CD4-positive, CD25-positive, alpha-beta regulatory T cell (primary cell): ENCODE measurements around the gene CD300LF. TPM values are rescaled to one million over a fixed set of nuclear protein-coding genes. Genes with fewer than 3 reads are reported as not detected.

Experiments used
- ATAC-seq, 2 donors: fragments of 150-1000 bp; cut with Tn5 transposase; one replicate each; pipeline ENCODE4 v1.10.0; 2021; ENCODE audit warnings: low read depth in 2 of 2, moderate number of reproducible peaks in 2 of 2, moderate library complexity in 1 of 2
- DNase-seq, 3 donors: peaks; one replicate each; pipeline versions ENCODE4 v3.0.0 to v3.0.0-alpha.2; 2012 to 2022; ENCODE audit warnings: mixed read lengths in 1 of 3
- H3K27ac ChIP-seq: one replicate; pipeline ENCODE4 v1.7.0; 2013; ENCODE audit warnings: mild to moderate bottlenecking, low read length; ENCODE audit not compliant: insufficient read depth, poor library complexity, severe bottlenecking
- H3K27me3 ChIP-seq: one replicate; pipeline ENCODE4 v1.7.0; 2013; ENCODE audit warnings: low read length; ENCODE audit not compliant: control insufficient read depth, insufficient read depth
- H3K36me3 ChIP-seq: one replicate; pipeline ENCODE4 v1.7.0; 2013; ENCODE audit warnings: mild to moderate bottlenecking, low read length, moderate library complexity; ENCODE audit not compliant: control insufficient read depth, insufficient read depth
- H3K4me1 ChIP-seq: 2 replicates; pipeline ENCODE4 v1.7.0; 2013; ENCODE audit warnings: mild to moderate bottlenecking, low read length; ENCODE audit not compliant: insufficient read depth, control insufficient read depth, poor library complexity, severe bottlenecking
- H3K4me3 ChIP-seq: one replicate; pipeline ENCODE4 v1.7.0; 2013; ENCODE audit warnings: low read depth, mild to moderate bottlenecking, low read length, moderate library complexity
- H3K9me3 ChIP-seq, 2 experiments: 1 replicate in 1 of 2; 2 replicates in 1 of 2; pipeline ENCODE4 v1.7.0; 2013; ENCODE audit warnings: low read length in 2 of 2, mild to moderate bottlenecking in 1 of 2, moderate library complexity in 1 of 2; ENCODE audit not compliant: control insufficient read depth in 2 of 2
- H3K27ac Mint-ChIP-seq, 3 donors: one replicate each; pipeline ENCODE4 v1.8.0; 2020 to 2022; ENCODE audit warnings: mild to moderate bottlenecking in 3 of 3, mixed read lengths in 3 of 3, moderate library complexity in 2 of 3
- H3K27me3 Mint-ChIP-seq: one replicate; pipeline ENCODE4 v1.8.0; 2022; ENCODE audit warnings: mild to moderate bottlenecking, mixed read lengths
- H3K36me3 Mint-ChIP-seq: one replicate; pipeline ENCODE4 v1.8.0; 2020; ENCODE audit warnings: mixed read lengths
- H3K4me1 Mint-ChIP-seq, 4 donors: one replicate each; pipeline ENCODE4 v1.8.0; 2020 to 2022; ENCODE audit warnings: mixed read lengths in 4 of 4, mild to moderate bottlenecking in 1 of 4
- H3K4me3 Mint-ChIP-seq, 4 donors: one replicate each; pipeline ENCODE4 v1.8.0; 2020 to 2022; ENCODE audit warnings: mild to moderate bottlenecking in 4 of 4, mixed read lengths in 4 of 4, moderate library complexity in 3 of 4
- H3K9me3 Mint-ChIP-seq, 7 donors: one replicate each; pipeline ENCODE4 v1.8.0; 2020 to 2022; ENCODE audit warnings: mixed read lengths in 7 of 7, mild to moderate bottlenecking in 3 of 7, moderate library complexity in 2 of 7
- polyA plus RNA-seq, 4 donors: library from polyadenylated mRNA; unstranded; fragments of 300-500 nt; fragmentation: Illumina TruSeq; gene quantifications; one replicate each; pipeline ENCODE4 v1.2.3, GENCODE V29; 2021
- total RNA-seq: library from RNA; stranded (reverse); gene quantifications from one replicate; pipeline ENCODE4 v1.2.3, GENCODE V29; 2022

CD300LF gene
- total and polyA plus RNA-seq, 5 donors from 2014 or later = 0.19 to 0.52 (median 0.21) TPM; not detected in 2

DNA sequence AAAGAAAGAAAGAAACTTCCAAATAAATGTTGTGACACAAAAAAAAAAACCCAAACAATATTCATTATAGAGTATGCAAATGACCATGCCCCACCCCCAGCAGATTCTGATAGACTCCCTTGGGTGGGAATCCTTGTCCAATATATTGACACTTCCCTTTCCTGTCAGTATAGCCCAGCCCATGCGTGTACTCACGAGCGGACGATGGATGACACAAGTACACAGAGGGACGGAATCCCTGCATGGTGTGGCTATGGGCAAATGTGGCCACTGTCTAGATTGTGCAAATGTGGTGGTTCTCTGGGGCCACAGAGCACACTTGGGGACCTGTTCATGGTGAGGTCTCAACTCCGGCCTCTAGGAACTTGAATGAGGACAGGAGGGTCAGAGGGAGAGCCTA, 27.4 kb upstream of the CD300LF start:
- peaks cover 0 to 1% (median 0%) of the 10 kb centered on the region in 7 donors for H3K9me3 Mint-ChIP-seq
- H3K27me3 Mint-ChIP-seq = no peaks in the 10 kb centered on the region
- Histone ChIP-seq H3K27me3 (no peaks in the 10 kb centered on the region), H3K4me1 (peaks cover 89% of the 10 kb centered on the region), H3K9me3 (no peaks in the 10 kb centered on the region), H3K27ac (peak overlapping the region; percentile 73), H3K36me3 (no peaks in the 10 kb centered on the region), H3K4me3 (peak overlapping the region; percentile 9)
- peaks cover 7% of the 10 kb centered on the region for H3K36me3 Mint-ChIP-seq
- DNase-seq (no peak), ATAC-seq (no peak)
- peak overlapping the region; percentile 90 to 98 (median 96) for H3K27ac Mint-ChIP-seq
- H3K4me1 Mint-ChIP-seq = peaks cover 19 to 88% (median 54%) of the 10 kb centered on the region in 4 donors
- H3K4me3 Mint-ChIP-seq = peak overlapping the region; percentile 61 to 95 (median 71)

DNA sequence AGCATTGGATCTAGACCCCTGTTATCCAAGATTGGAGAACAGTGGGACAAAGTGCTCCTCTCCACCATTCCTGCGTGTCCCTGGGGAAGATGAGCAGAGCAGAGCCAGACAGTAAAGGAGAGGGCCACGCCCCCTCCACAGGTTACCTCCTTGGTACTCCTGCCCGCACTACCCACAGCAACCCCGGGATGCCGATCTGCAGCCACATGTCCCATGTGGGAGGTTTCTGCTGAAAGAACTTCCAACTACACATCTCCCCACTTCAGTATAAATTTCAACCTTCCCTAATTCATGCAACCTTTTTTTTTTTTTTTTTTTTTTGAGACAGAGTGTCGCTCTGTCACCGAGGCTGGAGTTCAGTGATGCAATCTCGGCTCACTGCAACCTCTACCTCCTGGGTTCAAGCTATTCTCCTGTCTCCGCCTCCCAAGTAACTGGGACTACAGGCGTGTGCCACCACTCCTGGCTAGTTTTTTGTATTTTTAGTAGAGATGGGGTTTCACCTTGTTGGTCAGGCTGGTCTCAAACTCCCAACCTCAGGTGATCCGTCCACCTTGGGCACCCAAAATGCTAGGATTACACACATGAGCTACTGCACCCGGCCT, 26.6 kb upstream of the CD300LF start:
- Mint-ChIP-seq H3K4me3 (peak overlapping the region; percentile 94 to 98 (median 96)), H3K27me3 (no peaks in the 10 kb centered on the region), H3K36me3 (peaks cover 7% of the 10 kb centered on the region), H3K27ac (peak overlapping the region; percentile 90 to 99 (median 96)), H3K9me3 (peaks cover 0 to 2% (median 0%) of the 10 kb centered on the region in 7 donors), H3K4me1 (peaks cover 19 to 87% (median 51%) of the 10 kb centered on the region in 4 donors)
- H3K36me3 ChIP-seq = no peaks in the 10 kb centered on the region
- DNase-seq (no peak), ATAC-seq (no peak)
- H3K4me3 ChIP-seq = peak overlapping the region; percentile 90
- peaks cover 81% of the 10 kb centered on the region for H3K4me1 ChIP-seq
- no peaks in the 10 kb centered on the region for H3K27me3 ChIP-seq
- H3K9me3 ChIP-seq = no peaks in the 10 kb centered on the region
- H3K27ac ChIP-seq = peak overlapping the region; percentile 78

DNA sequence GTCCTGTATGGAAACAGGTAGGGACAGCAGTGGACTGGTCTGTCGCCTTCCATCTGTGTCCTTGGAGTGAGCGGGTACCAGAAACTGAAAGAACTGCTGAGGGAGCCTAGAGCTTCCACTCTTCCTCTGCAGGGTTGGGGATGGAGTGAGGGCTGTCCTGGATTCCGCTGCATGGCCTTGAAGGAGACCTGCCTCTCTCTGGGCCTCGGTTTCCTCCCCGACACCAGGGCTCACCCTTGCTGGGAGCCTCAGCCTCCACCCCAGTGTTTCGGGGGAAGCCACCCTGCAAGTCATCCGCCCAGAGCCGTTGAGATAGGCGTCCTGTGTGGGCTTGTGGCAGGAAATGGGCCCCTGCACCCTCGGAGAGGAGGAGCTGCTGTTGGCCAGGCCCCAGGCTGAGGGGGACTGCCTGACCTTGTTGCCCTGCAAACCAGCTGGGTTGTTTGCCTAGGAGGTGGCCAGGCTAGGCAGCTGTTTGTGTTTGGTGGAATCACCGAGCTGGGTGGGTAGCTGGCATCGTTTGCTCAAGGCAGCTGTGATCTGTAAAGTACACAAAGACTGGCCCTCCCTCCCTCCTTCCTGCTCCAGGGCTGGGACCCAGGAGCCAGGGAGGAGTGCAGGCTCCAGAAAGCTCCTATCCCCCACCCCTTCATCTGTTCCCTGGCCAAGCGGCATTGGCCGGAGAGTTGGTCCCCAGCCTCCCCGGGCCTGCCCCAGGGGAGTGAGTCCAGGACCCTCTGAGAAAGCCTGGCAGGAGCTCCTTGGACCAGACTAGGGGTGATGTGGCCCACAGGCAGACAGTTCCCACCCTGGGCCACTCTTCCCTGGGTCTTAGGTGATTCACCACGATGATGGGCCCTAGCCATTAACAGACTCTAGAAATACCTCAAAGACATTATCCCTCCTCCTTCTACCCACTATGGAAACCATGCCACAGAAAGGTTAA, 25.6 kb upstream of the CD300LF start:
- Histone ChIP-seq H3K36me3 (no peaks in the 10 kb centered on the region), H3K27me3 (no peaks in the 10 kb centered on the region), H3K4me3 (peak overlapping the region; percentile 90), H3K27ac (peak overlapping the region; percentile 78), H3K4me1 (peaks cover 71% of the 10 kb centered on the region), H3K9me3 (no peaks in the 10 kb centered on the region)
- Mint-ChIP-seq H3K36me3 (peaks cover 7% of the 10 kb centered on the region), H3K27me3 (no peaks in the 10 kb centered on the region), H3K27ac (peak overlapping the region; percentile 90 to 99 (median 96)), H3K4me1 (peaks cover 15 to 77% (median 46%) of the 10 kb centered on the region in 4 donors), H3K9me3 (peaks cover 0 to 2% (median 0%) of the 10 kb centered on the region in 7 donors), H3K4me3 (peak overlapping the region; percentile 94 to 98 (median 96))
- ATAC-seq (peak; percentile 79 to 82), DNase-seq (peak; percentile 53 to 95 (median 79))

DNA sequence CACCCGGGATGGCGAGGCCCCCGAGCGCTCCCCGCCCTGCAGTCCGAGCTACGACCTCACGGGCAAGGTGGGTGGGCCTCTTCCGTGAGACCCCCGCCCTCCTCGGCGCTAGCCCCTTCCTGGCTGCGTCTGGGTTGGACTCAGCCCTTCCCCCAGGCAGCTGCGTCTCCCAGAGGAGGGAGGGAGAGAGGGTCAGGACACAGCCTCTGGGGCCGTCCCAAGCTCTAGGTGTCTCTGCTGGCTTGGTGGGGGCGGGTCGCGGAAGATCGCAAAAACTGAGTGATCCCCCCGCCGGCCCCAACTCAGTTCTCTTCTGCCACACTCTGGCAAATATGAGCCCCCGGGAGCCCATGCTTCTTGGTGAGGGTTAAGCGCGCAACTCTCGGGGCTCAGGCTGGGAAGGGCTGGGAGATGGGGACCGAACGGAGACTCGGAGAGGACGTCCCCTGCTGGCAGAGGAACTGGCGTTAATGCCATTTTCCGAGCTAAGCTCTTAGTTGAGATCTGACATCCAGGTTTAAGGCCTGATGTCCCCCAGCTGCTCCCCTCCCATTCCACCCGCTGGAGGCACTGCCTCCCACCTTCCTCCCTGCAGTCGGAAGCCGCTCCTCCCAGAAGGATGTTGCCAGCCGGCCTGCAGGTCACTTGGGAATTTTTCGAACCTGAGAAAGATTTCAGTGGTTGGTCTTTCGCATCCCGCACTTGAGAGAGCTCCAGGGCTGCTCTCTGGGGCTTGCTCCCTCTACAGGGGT, 24.8 kb upstream of the CD300LF start:
- Histone ChIP-seq H3K27ac (peak overlapping the region; percentile 78), H3K4me3 (peak overlapping the region; percentile 90), H3K4me1 (peaks cover 62% of the 10 kb centered on the region), H3K9me3 (no peaks in the 10 kb centered on the region), H3K36me3 (no peaks in the 10 kb centered on the region), H3K27me3 (no peaks in the 10 kb centered on the region)
- peaks cover 0 to 2% (median 0%) of the 10 kb centered on the region in 7 donors for H3K9me3 Mint-ChIP-seq
- peak overlapping the region; percentile 94 to 98 (median 96) for H3K4me3 Mint-ChIP-seq
- peak overlapping the region; percentile 90 to 99 (median 96) for H3K27ac Mint-ChIP-seq
- ATAC-seq (peak in 1 of 2 donors; percentile 12), DNase-seq (peak; percentile 41 to 69 (median 48))
- peaks cover 15 to 69% (median 40%) of the 10 kb centered on the region in 4 donors for H3K4me1 Mint-ChIP-seq
- no peaks in the 10 kb centered on the region for H3K27me3 Mint-ChIP-seq
- peaks cover 7% of the 10 kb centered on the region for H3K36me3 Mint-ChIP-seq

DNA sequence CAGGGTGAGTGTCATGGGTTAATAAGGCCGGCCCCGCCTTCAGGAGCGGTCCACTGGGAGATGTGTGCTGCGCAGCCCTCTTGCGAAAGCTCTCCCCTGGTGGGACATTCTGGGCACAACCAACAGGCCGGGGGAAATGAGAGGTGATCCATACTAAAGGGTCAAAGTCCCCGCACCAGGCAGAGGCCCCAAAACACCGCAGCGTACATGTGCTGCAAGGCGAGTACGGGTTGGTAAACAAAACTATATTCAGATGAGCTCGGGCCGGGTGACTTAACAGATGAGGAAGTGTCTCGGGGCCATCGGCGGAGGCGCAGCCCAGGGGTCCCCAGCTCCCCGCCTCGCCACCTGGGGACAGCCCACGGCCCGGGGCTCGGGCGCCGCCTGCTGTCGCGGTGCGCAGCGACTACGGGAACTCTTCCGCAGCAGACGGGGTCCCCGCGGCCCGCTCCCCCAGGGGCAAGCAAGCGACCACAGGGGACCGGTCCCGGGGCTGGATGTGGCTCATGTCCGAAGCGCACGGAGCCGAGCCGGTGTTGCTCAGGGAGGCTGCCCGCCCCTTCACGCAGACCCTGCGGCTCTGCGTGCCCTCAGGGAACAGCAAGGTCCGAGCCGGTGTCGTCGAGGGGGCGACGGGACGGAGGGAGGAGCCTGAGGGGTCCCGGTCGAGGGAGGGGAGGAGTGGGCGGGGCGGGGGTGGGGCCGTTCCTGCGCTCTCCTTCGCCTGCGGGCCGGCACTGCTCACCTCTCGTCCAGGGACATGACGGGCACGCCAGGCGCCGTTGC, 24.0 kb upstream of the CD300LF start, which contains the start of gene RAB37:
TSS of gene RAB37 (plus strand) at position 744 of the 786 bp plus-strand sequence. CDS start at position 761, 17 bp downstream.
- peak; percentile 46 to 73 (median 52) for DNase-seq
- peak within 1 kb of the TSS; percentile 94 to 98 (median 96) for H3K4me3 Mint-ChIP-seq
- ATAC-seq = peak; percentile 38 to 43
- H3K4me1 ChIP-seq = peaks cover 55% of the 10 kb centered on the region
- peak within 1 kb of the TSS; percentile 90 to 99 (median 96) for H3K27ac Mint-ChIP-seq
- peak within 1 kb of the TSS; percentile 90 for H3K4me3 ChIP-seq
- peak within 1 kb of the TSS; percentile 78 for H3K27ac ChIP-seq
- H3K27me3 Mint-ChIP-seq = no peaks in the 10 kb centered on the region
- H3K9me3 ChIP-seq = no peaks in the 10 kb centered on the region
- H3K9me3 Mint-ChIP-seq = peaks cover 0 to 2% (median 0%) of the 10 kb centered on the region in 7 donors
- peaks cover 7% of the 10 kb centered on the region for H3K36me3 Mint-ChIP-seq
- no peaks in the 10 kb centered on the region for H3K36me3 ChIP-seq
- peaks cover 8 to 61% (median 33%) of the 10 kb centered on the region in 4 donors for H3K4me1 Mint-ChIP-seq
- no peaks in the 10 kb centered on the region for H3K27me3 ChIP-seq

DNA sequence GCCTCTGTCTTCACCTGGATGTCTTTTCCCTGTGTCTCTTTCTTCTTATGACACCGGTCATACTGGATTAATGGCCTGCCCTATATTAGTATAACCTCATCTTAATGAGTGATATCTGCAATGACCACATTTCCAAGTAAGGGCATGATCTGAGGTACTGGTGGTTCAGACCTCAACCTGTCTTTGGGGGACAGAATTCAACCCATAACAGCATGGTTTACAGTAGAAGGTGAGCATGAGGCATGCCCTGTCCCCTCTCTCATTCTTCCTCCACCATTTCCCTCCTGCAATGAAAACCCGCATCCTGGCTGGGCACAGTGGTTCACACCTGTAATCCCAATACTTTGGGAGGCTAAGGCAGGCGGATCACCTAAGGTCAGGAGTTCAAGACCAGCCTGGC, 21.5 kb upstream of the CD300LF start:
- Mint-ChIP-seq H3K4me1 (peaks cover 4 to 42% (median 22%) of the 10 kb centered on the region in 4 donors), H3K36me3 (peaks cover 4% of the 10 kb centered on the region), H3K27ac (peak overlapping the region in 1 of 3 donors; percentile 24), H3K27me3 (no peaks in the 10 kb centered on the region), H3K4me3 (no peak overlapping the region), H3K9me3 (peaks cover 0 to 2% (median 0%) of the 10 kb centered on the region in 7 donors)
- Histone ChIP-seq H3K36me3 (no peaks in the 10 kb centered on the region), H3K9me3 (no peaks in the 10 kb centered on the region), H3K4me3 (no peak overlapping the region), H3K27ac (no peak overlapping the region), H3K27me3 (no peaks in the 10 kb centered on the region), H3K4me1 (peaks cover 44% of the 10 kb centered on the region)
- DNase-seq = no peak
- no peak for ATAC-seq
